ENCODE data around the gene PCED1B. TPM values are rescaled to one million over a fixed set of nuclear protein-coding genes. Genes with fewer than 3 reads are reported as not detected.
"Not testable (repeated sequence)": the region's sequence is repeated elsewhere in the genome, so short reads cannot be mapped to it uniquely, and the experiment has no call there.

PCED1B gene
- total RNA-seq, 1 donor from 2014 or later: 7.6 TPM

GRCh38 chr12:47048541-47048940 lies 30.9 kb upstream of the PCED1B start:
- H3K9me3 ChIP-seq: peaks cover 4% of the 10 kb centered on the region
- intact Hi-C loops (cut with DNase I): no loop called here
- H3K4me3 ChIP-seq: no peak overlapping the region
- no peak for ATAC-seq
- H3K27me3 ChIP-seq: no peaks in the 10 kb centered on the region
- H3K27ac ChIP-seq: no peak overlapping the region
- DNase-seq: no peak
- H3K4me1 ChIP-seq: no peaks in the 10 kb centered on the region
- TF ChIP-seq CTCF (IDR thresholded peaks at IDR 0.05): no peak
- no peaks in the 10 kb centered on the region for H3K36me3 ChIP-seq

- H3K36me3 ChIP-seq; H3K4me3 ChIP-seq; H3K27ac ChIP-seq; H3K9me3 ChIP-seq; H3K4me1 ChIP-seq; DNase-seq; H3K27me3 ChIP-seq; intact Hi-C loops (cut with DNase I); ATAC-seq: not testable (repeated sequence)
These were observed 28.1 kb upstream of the PCED1B start for GRCh38 chr12:47051291-47051690.

GRCh38 chr12:47052274-47052673 lies 27.1 kb upstream of the PCED1B start:
- intact Hi-C loops (cut with DNase I): no loop called here
- no peak overlapping the region for H3K27ac ChIP-seq

GRCh38 chr12:47053961-47054360 lies 25.5 kb upstream of the PCED1B start:
- TF ChIP-seq CTCF (IDR thresholded peaks at IDR 0.05): no peak
- Histone ChIP-seq H3K4me1 (no peaks in the 10 kb centered on the region), H3K27ac (no peak overlapping the region), H3K27me3 (no peaks in the 10 kb centered on the region), H3K9me3 (peaks cover 4% of the 10 kb centered on the region), H3K36me3 (no peaks in the 10 kb centered on the region), H3K4me3 (no peak overlapping the region)
- intact Hi-C loops (cut with DNase I): no loop called here
- DNase-seq (no peak), ATAC-seq (no peak)

More at GRCh38 chr12:47052274-47052673, 27.1 kb upstream of the PCED1B start:
- no peak overlapping the region for H3K4me3 ChIP-seq
- no peak for TF ChIP-seq CTCF (IDR thresholded peaks at IDR 0.05)
- H3K36me3 ChIP-seq: no peaks in the 10 kb centered on the region
- DNase-seq (no peak), ATAC-seq (no peak)
- H3K9me3 ChIP-seq: peaks cover 4% of the 10 kb centered on the region
- no peaks in the 10 kb centered on the region for H3K27me3 ChIP-seq
- H3K4me1 ChIP-seq: no peaks in the 10 kb centered on the region

GRCh38 chr12:47054659-47055058 lies 24.8 kb upstream of the PCED1B start:
- intact Hi-C loops (cut with DNase I): no loop called here

GRCh38 chr12:47055856-47056255 lies 23.6 kb upstream of the PCED1B start:
- intact Hi-C loops (cut with DNase I); H3K9me3 ChIP-seq; H3K4me1 ChIP-seq; H3K36me3 ChIP-seq; H3K27ac ChIP-seq; H3K4me3 ChIP-seq; H3K27me3 ChIP-seq; DNase-seq; ATAC-seq: not testable (repeated sequence)

More at GRCh38 chr12:47054659-47055058, 24.8 kb upstream of the PCED1B start:
- TF ChIP-seq CTCF (IDR thresholded peaks at IDR 0.05): no peak
- H3K4me1 ChIP-seq: no peaks in the 10 kb centered on the region
- no peak overlapping the region for H3K4me3 ChIP-seq
- H3K9me3 ChIP-seq: peaks cover 4% of the 10 kb centered on the region
- H3K27me3 ChIP-seq: no peaks in the 10 kb centered on the region
- peak; percentile 43 for ATAC-seq
- H3K36me3 ChIP-seq: no peaks in the 10 kb centered on the region
- no peak overlapping the region for H3K27ac ChIP-seq
- DNase-seq: no peak

GRCh38 chr12:47056944-47057343 lies 22.5 kb upstream of the PCED1B start:
- intact Hi-C loops (cut with DNase I); H3K27ac ChIP-seq; H3K4me1 ChIP-seq; H3K9me3 ChIP-seq; ATAC-seq; H3K4me3 ChIP-seq; H3K36me3 ChIP-seq; H3K27me3 ChIP-seq; DNase-seq: not testable (repeated sequence)

- DNase-seq; H3K27ac ChIP-seq; H3K27me3 ChIP-seq; intact Hi-C loops (cut with DNase I); H3K4me3 ChIP-seq; H3K36me3 ChIP-seq; ATAC-seq; H3K4me1 ChIP-seq; H3K9me3 ChIP-seq: not testable (repeated sequence)
These were observed 20.8 kb upstream of the PCED1B start for GRCh38 chr12:47058640-47059039.
